ENCODE data around the gene EDN3.

EDN3 gene

GRCh38 chr20:59346061-59346460 lies 45.6 kb downstream of the EDN3 start:
- H3K4me3 ChIP-seq (ENCODE audit: insufficient read depth, low read length, poor library complexity, severe bottlenecking): no peak overlapping the region
- H4K20me1 ChIP-seq (ENCODE audit: low read depth, low read length): no peaks in the 10 kb centered on the region
- H2AFZ ChIP-seq (ENCODE audit: low read depth, low read length, severe bottlenecking): no peak overlapping the region
- H3K27me3 ChIP-seq (ENCODE audit: low read length): no peaks in the 10 kb centered on the region
- H3K9me2 ChIP-seq (replicated peaks; ENCODE audit: insufficient read depth, low read length): no peaks in the 10 kb centered on the region
- H3K27ac ChIP-seq (ENCODE audit: low read depth, low read length): no peak overlapping the region
- H3K9ac ChIP-seq (ENCODE audit: low read length): no peak overlapping the region
- no peak overlapping the region for H3K4me2 ChIP-seq (ENCODE audit: low read depth, low read length, poor library complexity, severe bottlenecking)
- no peaks in the 10 kb centered on the region for H3K9me3 ChIP-seq (ENCODE audit: insufficient read depth, low read length)
- TF ChIP-seq EZH2phosphoT487 (conservative IDR thresholded peaks at IDR 0.05; ENCODE audit: low read length): no peak
- TF ChIP-seq, protein P1, sequence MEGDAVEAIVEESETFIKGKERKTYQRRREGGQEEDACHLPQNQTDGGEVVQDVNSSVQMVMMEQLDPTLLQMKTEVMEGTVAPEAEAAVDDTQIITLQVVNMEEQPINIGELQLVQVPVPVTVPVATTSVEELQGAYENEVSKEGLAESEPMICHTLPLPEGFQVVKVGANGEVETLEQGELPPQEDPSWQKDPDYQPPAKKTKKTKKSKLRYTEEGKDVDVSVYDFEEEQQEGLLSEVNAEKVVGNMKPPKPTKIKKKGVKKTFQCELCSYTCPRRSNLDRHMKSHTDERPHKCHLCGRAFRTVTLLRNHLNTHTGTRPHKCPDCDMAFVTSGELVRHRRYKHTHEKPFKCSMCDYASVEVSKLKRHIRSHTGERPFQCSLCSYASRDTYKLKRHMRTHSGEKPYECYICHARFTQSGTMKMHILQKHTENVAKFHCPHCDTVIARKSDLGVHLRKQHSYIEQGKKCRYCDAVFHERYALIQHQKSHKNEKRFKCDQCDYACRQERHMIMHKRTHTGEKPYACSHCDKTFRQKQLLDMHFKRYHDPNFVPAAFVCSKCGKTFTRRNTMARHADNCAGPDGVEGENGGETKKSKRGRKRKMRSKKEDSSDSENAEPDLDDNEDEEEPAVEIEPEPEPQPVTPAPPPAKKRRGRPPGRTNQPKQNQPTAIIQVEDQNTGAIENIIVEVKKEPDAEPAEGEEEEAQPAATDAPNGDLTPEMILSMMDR (IDR thresholded peaks at IDR 0.05; ENCODE audit: insufficient read depth, low read length, poor library complexity, severe bottlenecking): no peak
- H3F3A ChIP-seq (ENCODE audit: insufficient read depth): no peaks in the 10 kb centered on the region
- H3K79me2 ChIP-seq (ENCODE audit: insufficient read depth, low read length): no peaks in the 10 kb centered on the region
- H3K36me3 ChIP-seq (ENCODE audit: low read length): no peaks in the 10 kb centered on the region

DNA sequence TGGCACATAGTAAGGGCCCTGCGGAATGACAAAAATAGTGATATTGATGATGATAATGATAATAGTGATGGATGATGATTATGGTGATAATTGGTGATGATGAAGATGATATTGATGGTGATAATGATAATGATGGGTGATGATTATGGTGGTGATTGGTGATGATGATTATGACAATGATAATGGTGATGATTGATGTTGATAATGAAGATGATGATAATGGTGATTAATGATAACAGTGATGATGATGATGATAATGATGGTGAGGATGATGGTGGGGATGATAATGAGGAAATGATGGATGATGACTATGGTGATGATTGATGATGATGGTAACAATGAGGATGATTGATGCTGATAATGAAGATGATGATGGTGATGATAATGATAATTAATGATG lies 48.9 kb downstream of the EDN3 start:
- H3K9me3 ChIP-seq (ENCODE audit: insufficient read depth, low read length): no peaks in the 10 kb centered on the region
- no peak overlapping the region for H2AFZ ChIP-seq (ENCODE audit: low read depth, low read length, severe bottlenecking)
- no peaks in the 10 kb centered on the region for H3K79me2 ChIP-seq (ENCODE audit: insufficient read depth, low read length)
- H4K20me1 ChIP-seq (ENCODE audit: low read depth, low read length): no peaks in the 10 kb centered on the region
- H3K9ac ChIP-seq (ENCODE audit: low read length): no peak overlapping the region
- no peaks in the 10 kb centered on the region for H3K9me2 ChIP-seq (replicated peaks; ENCODE audit: insufficient read depth, low read length)
- no peaks in the 10 kb centered on the region for H3K27me3 ChIP-seq (ENCODE audit: low read length)
- TF ChIP-seq, protein P1 (IDR thresholded peaks at IDR 0.05; ENCODE audit: insufficient read depth, low read length, poor library complexity, severe bottlenecking): no peak
- TF ChIP-seq EZH2phosphoT487 (conservative IDR thresholded peaks at IDR 0.05; ENCODE audit: low read length): no peak
- no peak overlapping the region for H3K27ac ChIP-seq (ENCODE audit: low read depth, low read length)
- no peaks in the 10 kb centered on the region for H3K36me3 ChIP-seq (ENCODE audit: low read length)
- H3K4me3 ChIP-seq (ENCODE audit: insufficient read depth, low read length, poor library complexity, severe bottlenecking): no peak overlapping the region
- H3F3A ChIP-seq (ENCODE audit: insufficient read depth): no peaks in the 10 kb centered on the region
- no peak overlapping the region for H3K4me2 ChIP-seq (ENCODE audit: low read depth, low read length, poor library complexity, severe bottlenecking)

GRCh38 chr20:59350330-59351156 lies 50.1 kb downstream of the EDN3 start:
- Histone ChIP-seq H3K36me3 (ENCODE audit: low read length) (no peaks in the 10 kb centered on the region), H3K27ac (ENCODE audit: low read depth, low read length) (no peak overlapping the region), H3K4me2 (ENCODE audit: low read depth, low read length, poor library complexity, severe bottlenecking) (no peak overlapping the region), H3K27me3 (ENCODE audit: low read length) (no peaks in the 10 kb centered on the region), H3K79me2 (ENCODE audit: insufficient read depth, low read length) (no peaks in the 10 kb centered on the region), H2AFZ (ENCODE audit: low read depth, low read length, severe bottlenecking) (no peak overlapping the region), H3K4me3 (ENCODE audit: insufficient read depth, low read length, poor library complexity, severe bottlenecking) (no peak overlapping the region), H3F3A (ENCODE audit: insufficient read depth) (no peaks in the 10 kb centered on the region), H3K9ac (ENCODE audit: low read length) (no peak overlapping the region), H4K20me1 (ENCODE audit: low read depth, low read length) (no peaks in the 10 kb centered on the region), H3K9me3 (ENCODE audit: insufficient read depth, low read length) (no peaks in the 10 kb centered on the region), H3K9me2 (replicated peaks; ENCODE audit: insufficient read depth, low read length) (no peaks in the 10 kb centered on the region)
- no peak for TF ChIP-seq EZH2phosphoT487 (conservative IDR thresholded peaks at IDR 0.05; ENCODE audit: low read length)
- TF ChIP-seq, protein P1 (IDR thresholded peaks at IDR 0.05; ENCODE audit: insufficient read depth, low read length, poor library complexity, severe bottlenecking): no peak
